Cerebellar cortex (tissue), 1 donor: ENCODE measurements around the gene C14orf119.

Experiments
- DNase-seq: peaks from one replicate; pipeline ENCODE4 v3.0.0-alpha.2; 2015; ENCODE audit warnings: low spot score

Gene C14orf119

DNA sequence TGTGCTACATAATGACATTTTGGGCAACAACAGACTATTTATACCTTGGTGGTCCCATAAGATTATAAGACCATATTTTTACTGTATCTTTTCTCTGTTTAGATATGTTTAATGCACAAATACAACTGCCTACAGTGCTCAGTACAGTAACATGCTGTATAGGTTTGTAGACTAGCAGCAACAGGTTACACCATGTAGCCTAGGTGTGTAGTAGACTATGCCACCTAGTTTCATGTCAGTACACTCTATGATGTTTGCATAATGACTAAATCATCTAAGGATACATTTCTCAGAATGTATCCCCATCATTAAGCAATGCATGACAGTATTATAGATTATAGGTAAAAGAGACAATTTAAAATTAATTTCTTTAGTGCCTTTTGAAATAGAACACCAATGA, 54.4 kb downstream of the C14orf119 start:
- DNase-seq, result no peak
